Peyer's patch (tissue), 4 donors: ENCODE data around the gene RFX4.

Experiments
- CTCF ChIP-seq, 6 experiments: fragments of 450-650 bp in 4 of 6; fragments of 200-600 bp in 2 of 6; sonication (generic) in 1 of 6; IDR thresholded peaks; one replicate each; pipeline ENCODE4 v1.5.1; 2017 to 2019; ENCODE audit warnings: antibody characterized with exemption in 6 of 6, mild to moderate bottlenecking in 3 of 6, moderate library complexity in 1 of 6
- POLR2A ChIP-seq, 2 donors: fragments of 450-650 bp; IDR thresholded peaks; one replicate each; pipeline ENCODE4 v1.5.1; 2017; ENCODE audit warnings: antibody characterized with exemption in 2 of 2, mild to moderate bottlenecking in 2 of 2, moderate library complexity in 2 of 2

- TF ChIP-seq POLR2A (IDR thresholded peaks at IDR 0.05), result no peak
- TF ChIP-seq CTCF (IDR thresholded peaks at IDR 0.05), result no peak
Measured at GRCh38 chr12:106743270-106743988, 160.6 kb downstream of the RFX4 start.
